CD8-positive, alpha-beta memory T cell (primary cell): Measurements from ENCODE around the gene NUP205. TPM values are rescaled to one million over a fixed set of nuclear protein-coding genes. Genes with fewer than 3 reads are reported as not detected.
A peak's percentile ranks its signal among the peaks of the same experiment; 100 is the strongest.

Experiments used
- CTCF ChIA-PET: fragments of 350-600 bp; sonication (Branson Sonifier 250); formaldehyde crosslinking; loops from one replicate; lab custom pipeline; 2021; ENCODE audit warnings: antibody characterized with exemption; lab: Charles Lee
- POLR2A ChIA-PET: fragments of 350-600 bp; sonication (Branson Sonifier 250); formaldehyde crosslinking; loops from one replicate; lab custom pipeline; 2021; ENCODE audit warnings: antibody characterized with exemption; lab: Charles Lee
- DNase-seq, 5 donors: peaks; one replicate each; pipeline versions ENCODE4 v3.0.0 to v3.0.0-alpha.2; 2020 to 2022; ENCODE audit warnings: mixed read lengths in 1 of 5
- H3K27ac ChIP-seq: one replicate; pipeline ENCODE4 v1.7.0; 2013; ENCODE audit warnings: low read depth, mild to moderate bottlenecking, low read length, moderate library complexity
- H3K27me3 ChIP-seq: 2 replicates; pipeline ENCODE4 v1.7.0; 2013; ENCODE audit warnings: low read length, mild to moderate bottlenecking; ENCODE audit not compliant: insufficient read depth, poor library complexity, severe bottlenecking
- H3K36me3 ChIP-seq: 2 replicates; pipeline ENCODE4 v1.7.0; 2013; ENCODE audit warnings: mild to moderate bottlenecking, low read length, moderate library complexity; ENCODE audit not compliant: insufficient read depth
- H3K4me1 ChIP-seq: 2 replicates; pipeline ENCODE4 v1.7.0; 2013; ENCODE audit warnings: mild to moderate bottlenecking, low read length, moderate library complexity; ENCODE audit not compliant: insufficient read depth
- H3K4me3 ChIP-seq: 2 replicates; pipeline ENCODE4 v1.7.0; 2013; ENCODE audit warnings: mild to moderate bottlenecking, low read length
- H3K9me3 ChIP-seq: 2 replicates; pipeline ENCODE4 v1.7.0; 2013; ENCODE audit warnings: mild to moderate bottlenecking, low read length
- H3K27ac Mint-ChIP-seq, 8 donors: one replicate each; pipeline ENCODE4 v1.8.0; 2020 to 2021; ENCODE audit warnings: mixed read lengths in 8 of 8, mild to moderate bottlenecking in 6 of 8, inconsistent platforms in 3 of 8, moderate library complexity in 3 of 8
- H3K27me3 Mint-ChIP-seq, 2 donors: one replicate each; pipeline ENCODE4 v1.8.0; 2020 to 2021; ENCODE audit warnings: mixed read lengths in 2 of 2, mild to moderate bottlenecking in 1 of 2, moderate library complexity in 1 of 2
- H3K36me3 Mint-ChIP-seq, 3 donors: one replicate each; pipeline ENCODE4 v1.8.0; 2020 to 2021; ENCODE audit warnings: mixed read lengths in 3 of 3, inconsistent platforms in 1 of 3, mild to moderate bottlenecking in 1 of 3
- H3K4me1 Mint-ChIP-seq, 3 donors: one replicate each; pipeline ENCODE4 v1.8.0; 2020 to 2021; ENCODE audit warnings: mixed read lengths in 3 of 3, inconsistent platforms in 1 of 3, mild to moderate bottlenecking in 1 of 3
- H3K4me3 Mint-ChIP-seq, 7 donors: one replicate each; pipeline ENCODE4 v1.8.0; 2020 to 2021; ENCODE audit warnings: mixed read lengths in 7 of 7, mild to moderate bottlenecking in 6 of 7, moderate library complexity in 4 of 7, inconsistent platforms in 2 of 7
- H3K9me3 Mint-ChIP-seq, 5 donors: one replicate each; pipeline ENCODE4 v1.8.0; 2020 to 2022; ENCODE audit warnings: mixed read lengths in 5 of 5, mild to moderate bottlenecking in 3 of 5, moderate library complexity in 2 of 5, inconsistent platforms in 1 of 5
- polyA plus RNA-seq: library from polyadenylated mRNA; unstranded; fragments of 300-500 nt; fragmentation: Illumina TruSeq; gene quantifications from one replicate; pipeline ENCODE4 v1.2.3, GENCODE V29; 2021
- total RNA-seq, 2 experiments: library from RNA; stranded (reverse); gene quantifications; one replicate each; pipeline ENCODE4 v1.2.3, GENCODE V29; 2021

Gene NUP205
- total and polyA plus RNA-seq, 3 experiments from 2014 or later = 23.9 to 134 (median 123) TPM

DNA sequence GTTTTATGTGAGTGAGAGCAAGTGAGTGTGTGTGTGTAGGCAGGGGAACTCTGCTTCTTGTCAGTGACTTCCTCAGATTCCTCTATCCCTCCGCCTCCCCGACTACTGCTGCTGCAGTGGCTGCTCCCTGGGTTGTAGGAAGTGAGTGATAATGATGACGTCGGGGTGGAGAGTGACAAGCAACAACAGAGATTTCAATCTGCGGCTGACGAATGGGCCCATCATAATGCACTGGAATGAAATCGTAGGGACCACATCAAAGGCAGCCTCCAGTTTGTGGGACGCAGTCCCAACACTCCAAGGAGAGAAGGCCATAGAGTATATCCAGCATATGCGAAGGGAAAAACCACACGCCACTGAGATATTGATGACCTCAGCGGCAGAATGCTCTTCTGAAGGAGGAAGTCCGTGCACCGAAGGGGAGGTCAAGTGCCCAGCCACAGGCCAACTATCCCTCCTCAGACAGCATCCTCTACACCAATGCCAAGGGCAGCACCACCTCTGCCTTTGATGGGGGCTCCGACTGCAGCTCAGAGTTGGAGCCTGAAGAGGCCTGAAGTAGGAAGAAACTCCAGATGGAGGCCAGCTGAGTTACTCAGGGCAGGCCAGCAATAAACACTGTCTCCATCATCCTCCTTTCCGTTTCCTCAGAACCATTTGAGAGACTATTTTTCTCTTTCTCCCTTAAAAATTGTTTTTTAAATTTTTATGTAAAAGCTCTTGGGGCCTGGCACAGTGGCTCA, 93.3 kb downstream of the NUP205 start:
- Mint-ChIP-seq H3K27me3 (no peaks in the 10 kb centered on the region), H3K4me1 (no peaks in the 10 kb centered on the region), H3K4me3 (no peak overlapping the region), H3K27ac (peak overlapping the region in 1 of 8 donors; percentile 73), H3K9me3 (no peaks in the 10 kb centered on the region), H3K36me3 (peaks cover 0 to 29% (median 5%) of the 10 kb centered on the region in 3 donors)
- no peaks in the 10 kb centered on the region for H3K9me3 ChIP-seq
- no peak overlapping the region for H3K27ac ChIP-seq
- ChIA-PET CTCF (no interaction called here), POLR2A (no interaction called here)
- H3K4me1 ChIP-seq = no peaks in the 10 kb centered on the region
- H3K36me3 ChIP-seq = peaks cover 6% of the 10 kb centered on the region
- DNase-seq = no peak
- H3K27me3 ChIP-seq = no peaks in the 10 kb centered on the region
- H3K4me3 ChIP-seq = no peak overlapping the region

DNA sequence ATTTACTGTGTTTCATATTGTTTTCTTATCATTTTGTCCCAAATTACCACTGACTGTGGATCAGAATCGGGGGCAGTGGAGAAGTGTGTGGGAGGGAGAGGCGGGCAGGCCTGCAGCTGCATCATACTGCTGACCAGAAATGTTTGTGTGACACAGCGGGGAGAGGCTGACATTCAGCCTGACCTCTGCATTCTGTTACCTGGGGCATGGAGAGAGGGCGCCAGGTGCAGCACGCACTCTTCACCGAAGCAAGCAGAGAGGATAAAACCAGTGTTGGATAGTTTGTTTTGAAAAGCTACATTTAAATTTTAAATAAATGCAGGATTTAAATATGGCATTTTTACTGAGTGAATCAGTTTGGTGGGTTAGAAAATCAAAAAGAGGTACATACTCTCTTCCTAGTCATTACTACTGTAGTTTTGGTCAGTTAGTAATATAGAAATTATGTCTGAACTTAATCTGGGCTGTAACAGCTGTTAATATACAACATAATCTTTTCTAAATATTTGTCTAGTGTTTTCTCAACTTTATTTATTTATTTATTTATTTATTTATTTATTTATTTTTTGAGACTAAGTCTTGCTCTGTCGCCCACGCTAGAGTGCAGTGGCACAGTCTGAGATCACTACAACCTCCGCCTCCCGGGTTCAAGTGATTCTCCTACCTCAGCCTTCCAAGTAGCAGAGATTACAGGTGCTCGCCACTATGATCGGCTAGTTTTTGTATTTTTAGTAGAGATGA, 95.8 kb downstream of the NUP205 start:
- Mint-ChIP-seq H3K36me3 (peaks cover 0 to 13% (median 0%) of the 10 kb centered on the region in 3 donors), H3K27ac (peak overlapping the region in 2 of 8 donors; percentile 17 to 29), H3K4me3 (no peak overlapping the region), H3K4me1 (no peaks in the 10 kb centered on the region), H3K9me3 (no peaks in the 10 kb centered on the region), H3K27me3 (no peaks in the 10 kb centered on the region)
- Histone ChIP-seq H3K27ac (no peak overlapping the region), H3K4me1 (no peaks in the 10 kb centered on the region), H3K4me3 (no peak overlapping the region), H3K36me3 (no peaks in the 10 kb centered on the region), H3K27me3 (no peaks in the 10 kb centered on the region), H3K9me3 (no peaks in the 10 kb centered on the region)
- ChIA-PET CTCF (no interaction called here), POLR2A (no interaction called here)
- DNase-seq = no peak

DNA sequence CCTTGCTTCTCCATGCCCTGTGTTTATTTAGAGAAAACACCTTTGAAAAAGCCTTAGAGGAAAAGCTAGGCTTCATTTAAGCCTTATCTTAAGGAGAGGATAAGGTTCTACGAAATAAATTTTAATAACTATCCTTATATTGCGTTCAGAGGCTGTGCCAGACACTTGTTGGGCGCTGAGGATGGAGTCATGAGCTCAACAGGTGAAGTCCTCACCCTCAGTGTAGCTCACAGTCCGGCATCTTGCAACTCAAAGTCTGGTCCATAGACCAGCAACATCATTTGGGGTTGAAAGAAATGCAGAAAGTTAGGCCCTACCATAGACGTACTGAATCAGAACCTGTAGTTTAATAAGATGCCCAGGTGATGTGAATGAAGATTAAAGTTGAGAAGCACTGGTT, 100.8 kb downstream of the NUP205 start:
- H3K9me3 ChIP-seq = no peaks in the 10 kb centered on the region
- no peaks in the 10 kb centered on the region for H3K36me3 ChIP-seq
- ChIA-PET POLR2A (no interaction called here), CTCF (interaction anchor here (1.2 kb wide), 1 partner anchor 13 kb away, joined by 4 read pairs; no protein-coding TSS in a partner anchor)
- H3K4me3 Mint-ChIP-seq = peak overlapping the region in 1 of 7 donors; percentile 22
- H3K27ac Mint-ChIP-seq = no peak overlapping the region
- no peak for DNase-seq
- peaks cover 15% of the 10 kb centered on the region for H3K4me1 ChIP-seq
- H3K36me3 Mint-ChIP-seq = peaks cover 0 to 6% (median 0%) of the 10 kb centered on the region in 3 donors
- H3K4me1 Mint-ChIP-seq = peaks cover 11 to 18% (median 16%) of the 10 kb centered on the region in 3 donors
- no peaks in the 10 kb centered on the region for H3K27me3 Mint-ChIP-seq
- no peaks in the 10 kb centered on the region for H3K27me3 ChIP-seq
- H3K27ac ChIP-seq = no peak overlapping the region
- no peak overlapping the region for H3K4me3 ChIP-seq
- H3K9me3 Mint-ChIP-seq = peaks cover 0 to 2% (median 0%) of the 10 kb centered on the region in 5 donors

DNA sequence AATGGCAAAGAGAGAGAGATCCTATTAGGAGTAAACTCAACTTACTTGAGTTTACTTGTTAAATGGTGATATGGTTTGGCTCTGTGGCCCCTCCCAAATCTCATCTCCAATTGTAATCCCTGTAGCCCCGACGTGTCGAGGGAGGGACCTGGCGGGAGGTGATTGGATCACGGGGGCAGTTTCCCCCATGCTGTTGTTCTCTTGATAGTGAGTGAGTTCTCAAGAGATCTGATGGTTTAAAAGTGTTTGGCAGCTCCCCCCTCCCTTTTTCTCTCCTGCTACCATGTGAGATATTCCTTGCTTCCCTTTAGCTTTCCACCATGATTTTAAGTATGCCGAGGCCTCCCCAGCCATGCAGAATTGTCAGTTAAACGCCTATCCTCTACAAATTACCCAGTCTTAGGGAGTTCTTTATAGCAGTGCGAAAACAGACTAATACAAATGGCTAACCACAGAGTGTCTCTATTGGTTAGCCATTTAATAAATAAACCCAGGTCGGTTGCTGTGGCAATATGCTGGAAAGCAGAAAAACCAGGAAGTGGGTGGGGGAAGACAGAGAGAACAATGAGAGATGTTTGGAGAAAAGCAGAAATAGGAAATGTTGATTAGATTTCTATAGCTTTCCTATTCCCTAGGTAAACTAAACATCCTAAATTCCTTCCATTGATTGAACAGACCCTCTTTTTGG, 101.6 kb downstream of the NUP205 start:
- ChIA-PET POLR2A (no interaction called here), CTCF (interaction anchor here (1.2 kb wide), 2 partner anchors 14 kb away, joined by 3 to 4 read pairs; no protein-coding TSS in a partner anchor)
- no peak for DNase-seq
- Histone ChIP-seq H3K4me3 (no peak overlapping the region), H3K4me1 (peaks cover 22% of the 10 kb centered on the region), H3K9me3 (no peaks in the 10 kb centered on the region), H3K27ac (no peak overlapping the region), H3K27me3 (no peaks in the 10 kb centered on the region), H3K36me3 (no peaks in the 10 kb centered on the region)
- Mint-ChIP-seq H3K27me3 (no peaks in the 10 kb centered on the region), H3K4me1 (peaks cover 17 to 25% (median 24%) of the 10 kb centered on the region in 3 donors), H3K4me3 (peak overlapping the region in 1 of 7 donors; percentile 22), H3K9me3 (peaks cover 0 to 2% (median 0%) of the 10 kb centered on the region in 5 donors), H3K36me3 (peaks cover 0 to 6% (median 0%) of the 10 kb centered on the region in 3 donors), H3K27ac (peak overlapping the region in 1 of 8 donors; percentile 24)

DNA sequence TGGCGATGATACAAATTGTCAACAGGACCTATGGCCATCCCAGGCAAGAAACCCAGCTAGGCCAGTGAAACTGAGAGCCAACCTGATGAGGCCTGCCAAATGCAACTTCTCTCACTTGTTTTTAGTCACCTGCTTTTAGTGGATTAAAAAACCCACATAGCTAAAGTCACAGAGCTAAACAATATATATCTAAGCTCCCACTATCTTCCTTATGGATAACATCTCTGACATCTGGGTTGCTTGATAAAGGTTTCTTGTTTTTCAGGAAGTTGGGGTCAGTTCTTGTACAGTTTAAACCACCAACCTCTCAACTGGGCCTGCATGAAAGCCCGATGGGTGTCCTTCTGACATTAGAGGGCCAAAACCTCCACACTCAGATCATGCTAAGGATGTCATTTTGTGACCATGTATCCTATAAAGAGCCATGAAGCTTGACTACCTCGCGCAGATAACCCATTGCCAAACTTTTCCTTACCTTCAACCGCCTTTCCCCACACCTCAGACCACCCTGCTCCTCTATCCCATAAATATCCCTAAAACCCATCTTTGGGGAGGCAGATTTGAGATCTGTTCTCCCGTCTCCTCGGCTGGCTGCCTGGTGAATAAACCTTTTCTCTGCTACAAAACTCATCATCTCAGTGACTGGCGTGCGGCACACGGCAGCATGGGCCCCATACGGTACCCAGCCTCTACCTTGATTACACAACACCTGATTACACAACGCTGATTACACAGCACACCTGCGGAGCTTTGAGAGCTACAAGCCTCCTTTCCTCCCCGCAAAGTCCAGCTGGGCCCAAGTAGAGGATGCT, 103.8 kb downstream of the NUP205 start:
- DNase-seq = no peak
- peak overlapping the region; percentile 74 to 97 (median 88) for H3K27ac Mint-ChIP-seq
- peak overlapping the region; percentile 72 for H3K27ac ChIP-seq
- H3K4me1 ChIP-seq = peaks cover 28% of the 10 kb centered on the region
- H3K9me3 ChIP-seq = no peaks in the 10 kb centered on the region
- ChIA-PET CTCF (interaction anchor here (0.8 to 3.7 kb wide), 9 partner anchors 10 to 386 kb away, joined by 3 to 26 read pairs (median 4); no protein-coding TSS in a partner anchor), POLR2A (no interaction called here)
- no peaks in the 10 kb centered on the region for H3K36me3 ChIP-seq
- H3K36me3 Mint-ChIP-seq = peaks cover 0 to 11% (median 0%) of the 10 kb centered on the region in 3 donors
- H3K9me3 Mint-ChIP-seq = peaks cover 0 to 2% (median 0%) of the 10 kb centered on the region in 5 donors
- no peaks in the 10 kb centered on the region for H3K27me3 ChIP-seq
- peak overlapping the region; percentile 91 to 99 (median 95) for H3K4me3 Mint-ChIP-seq
- H3K4me3 ChIP-seq = peak overlapping the region; percentile 62
- H3K4me1 Mint-ChIP-seq = peaks cover 31 to 46% (median 44%) of the 10 kb centered on the region in 3 donors
- no peaks in the 10 kb centered on the region for H3K27me3 Mint-ChIP-seq

DNA sequence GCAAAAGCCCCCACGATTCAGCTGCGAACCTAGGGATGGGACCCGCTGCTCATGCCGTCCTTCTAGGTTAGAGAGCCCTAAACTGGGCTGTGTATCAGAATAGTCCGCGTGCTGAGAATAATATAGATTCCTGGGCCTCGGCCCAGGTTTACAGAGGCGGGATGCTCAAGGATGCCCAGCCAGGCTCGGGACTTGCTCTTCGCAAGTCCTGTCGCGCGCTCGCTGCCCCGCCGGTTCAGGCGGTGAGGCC, 104.3 kb downstream of the NUP205 start:
- H3K4me3 ChIP-seq = peak overlapping the region; percentile 62
- no peaks in the 10 kb centered on the region for H3K9me3 ChIP-seq
- no peak for DNase-seq
- POLR2A ChIA-PET = interaction anchor here (0.7 kb wide), 1 partner anchor 313 kb away, joined by 3 read pairs; no protein-coding TSS in a partner anchor
- H3K36me3 ChIP-seq = no peaks in the 10 kb centered on the region
- H3K27me3 Mint-ChIP-seq = no peaks in the 10 kb centered on the region
- H3K4me1 ChIP-seq = peaks cover 28% of the 10 kb centered on the region
- peak overlapping the region; percentile 91 to 99 (median 95) for H3K4me3 Mint-ChIP-seq
- CTCF ChIA-PET = interaction anchor here (0.8 to 3.7 kb wide), 10 partner anchors 9 to 386 kb away, joined by 3 to 26 read pairs (median 4); no protein-coding TSS in a partner anchor
- no peaks in the 10 kb centered on the region for H3K27me3 ChIP-seq
- peak overlapping the region; percentile 74 to 97 (median 88) for H3K27ac Mint-ChIP-seq
- H3K9me3 Mint-ChIP-seq = peaks cover 0 to 2% (median 0%) of the 10 kb centered on the region in 5 donors
- peaks cover 35 to 50% (median 49%) of the 10 kb centered on the region in 3 donors for H3K4me1 Mint-ChIP-seq
- H3K36me3 Mint-ChIP-seq = peaks cover 0 to 15% (median 0%) of the 10 kb centered on the region in 3 donors
- peak overlapping the region; percentile 72 for H3K27ac ChIP-seq
